ENCODE results near the gene GRIN2A.

DNA sequence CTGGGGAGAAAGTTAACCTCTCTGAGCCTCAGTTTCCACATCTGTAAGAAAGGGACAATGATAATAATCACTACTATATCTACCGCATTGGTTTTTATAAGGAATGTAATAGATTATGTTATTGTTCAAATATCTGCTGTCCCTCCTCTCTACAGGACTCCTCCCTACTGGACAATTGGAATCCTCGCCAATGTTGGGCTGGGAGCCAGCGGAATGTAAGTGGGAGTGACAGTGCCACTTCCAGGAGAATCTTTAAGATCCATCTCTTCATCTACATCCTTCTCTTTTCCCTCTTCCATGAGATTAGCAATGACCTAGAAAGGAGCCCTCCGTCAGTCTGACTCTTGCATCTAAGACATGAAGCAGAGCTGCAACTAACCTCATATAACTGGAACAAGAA is 95.1 kb downstream of the GRIN2A start:
- no peak for TF ChIP-seq EP300 (IDR thresholded peaks at IDR 0.05)
- TF ChIP-seq JUN (IDR thresholded peaks at IDR 0.05), result no peak
- TF ChIP-seq SMC3 (IDR thresholded peaks at IDR 0.05), result no peak
- TF ChIP-seq FOSL2 (IDR thresholded peaks at IDR 0.05), result no peak
- TF ChIP-seq FOSL2 (CRISPR knock-in tag; IDR thresholded peaks at IDR 0.05), result no peak
- no peak for TF ChIP-seq JUNB (IDR thresholded peaks at IDR 0.05)
- TF ChIP-seq, protein P1, sequence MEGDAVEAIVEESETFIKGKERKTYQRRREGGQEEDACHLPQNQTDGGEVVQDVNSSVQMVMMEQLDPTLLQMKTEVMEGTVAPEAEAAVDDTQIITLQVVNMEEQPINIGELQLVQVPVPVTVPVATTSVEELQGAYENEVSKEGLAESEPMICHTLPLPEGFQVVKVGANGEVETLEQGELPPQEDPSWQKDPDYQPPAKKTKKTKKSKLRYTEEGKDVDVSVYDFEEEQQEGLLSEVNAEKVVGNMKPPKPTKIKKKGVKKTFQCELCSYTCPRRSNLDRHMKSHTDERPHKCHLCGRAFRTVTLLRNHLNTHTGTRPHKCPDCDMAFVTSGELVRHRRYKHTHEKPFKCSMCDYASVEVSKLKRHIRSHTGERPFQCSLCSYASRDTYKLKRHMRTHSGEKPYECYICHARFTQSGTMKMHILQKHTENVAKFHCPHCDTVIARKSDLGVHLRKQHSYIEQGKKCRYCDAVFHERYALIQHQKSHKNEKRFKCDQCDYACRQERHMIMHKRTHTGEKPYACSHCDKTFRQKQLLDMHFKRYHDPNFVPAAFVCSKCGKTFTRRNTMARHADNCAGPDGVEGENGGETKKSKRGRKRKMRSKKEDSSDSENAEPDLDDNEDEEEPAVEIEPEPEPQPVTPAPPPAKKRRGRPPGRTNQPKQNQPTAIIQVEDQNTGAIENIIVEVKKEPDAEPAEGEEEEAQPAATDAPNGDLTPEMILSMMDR (IDR thresholded peaks at IDR 0.05), result no peak
- no peak for TF ChIP-seq MYC (IDR thresholded peaks at IDR 0.05; ENCODE audit: borderline replicate concordance, low read length)
- TF ChIP-seq CEBPB (IDR thresholded peaks at IDR 0.05), result no peak
